ENCODE measurements around the gene LCNL1. TPM values are rescaled to one million over a fixed set of nuclear protein-coding genes. Genes with fewer than 3 reads are reported as not detected.

LCNL1 gene
- total and polyA plus RNA-seq, 10 of the 15 experiments (the other 5 are each of a cell fraction or from before 2014, with no cell fraction given): not detected

GRCh38 chr9:137012694-137013570, 30.1 kb downstream of the LCNL1 start:
- no peaks in the 10 kb centered on the region for H4K20me1 ChIP-seq (ENCODE audit: control insufficient read depth, insufficient read depth)
- H3K27ac ChIP-seq (ENCODE audit: control insufficient read depth, insufficient read depth): no peak overlapping the region
- H3K9me3 ChIP-seq (replicated peaks; ENCODE audit: control insufficient read depth, insufficient read depth, low read length): no peaks in the 10 kb centered on the region; the same call in 2 of the 3 replicates
- H3K4me1 ChIP-seq (ENCODE audit: control insufficient read depth, insufficient read depth, low read length): no peaks in the 10 kb centered on the region
- no peak for FAIRE-seq
- no peaks in the 10 kb centered on the region for H3K36me3 ChIP-seq (ENCODE audit: control insufficient read depth in 2 of 2, insufficient read depth in 2 of 2, low read length in 1 of 2)
- no peak for ATAC-seq
- H3K79me2 ChIP-seq (ENCODE audit: control insufficient read depth, insufficient read depth, low read length): no peaks in the 10 kb centered on the region
- ChIA-PET CTCF (no interaction called here), POLR2A (no interaction called here), RAD21 (ENCODE audit: unreplicated experiment) (no interaction called here), SMC1A (ENCODE audit: uncharacterized antibody, unreplicated experiment) (no interaction called here)
- no peak overlapping the region for H3K9ac ChIP-seq (ENCODE audit: control insufficient read depth, insufficient read depth, low read length)
- H3K27me3 ChIP-seq (replicated peaks in 1 of 2; ENCODE audit: control insufficient read depth in 2 of 2, insufficient read depth in 2 of 2, low read length in 1 of 2): no peaks in the 10 kb centered on the region
- no peak overlapping the region for H2AFZ ChIP-seq (ENCODE audit: control insufficient read depth, low read depth, low read length)
- H3K4me2 ChIP-seq (ENCODE audit: control insufficient read depth, insufficient read depth): no peak overlapping the region
- in situ Hi-C loops (cut with MboI): no loop called here
- DNase-seq (ENCODE audit: low read depth, low spot score): no peak
- 91% methylated on average over 47 of the region's 67 CpGs for WGBS (ENCODE audit: insufficient coverage, insufficient replicate concordance, low lambda C conversion rate, missing lambda C conversion rate)
- intact Hi-C loops (cut with micrococcal nuclease; ENCODE audit: unreplicated experiment): no loop called here
- BruUV-seq (replicated peaks): no TSS peak
- no peak overlapping the region for H3K4me3 ChIP-seq
- TF ChIP-seq RELA (IDR thresholded peaks at IDR 0.05; ENCODE audit: borderline replicate concordance, partially characterized antibody) (no peak), IKZF2 (IDR thresholded peaks at IDR 0.05) (no peak), BACH1 (IDR thresholded peaks at IDR 0.05; ENCODE audit: borderline replicate concordance) (no peak), MEF2A (IDR thresholded peaks at IDR 0.05; ENCODE audit: insufficient read depth, low read depth, low read length) (no peak), PBX3 (IDR thresholded peaks at IDR 0.05; ENCODE audit: insufficient replicate concordance, low read depth, low read length) (no peak), CTCF (IDR thresholded peaks at IDR 0.05 in 2 of 3, conservative IDR thresholded peaks at IDR 0.05 in 1 of 3; ENCODE audit: control insufficient read depth in 2 of 3, extremely low read depth in 1 of 3, insufficient read depth in 1 of 3, low read depth in 3 of 3, low read length in 3 of 3) (no peak), RBBP5 (conservative IDR thresholded peaks at IDR 0.05) (no peak), ZBTB11 (CRISPR knock-in tag; IDR thresholded peaks at IDR 0.05) (no peak), HDAC2 (IDR thresholded peaks at IDR 0.05) (no peak), CBX3 (IDR thresholded peaks at IDR 0.05; ENCODE audit: borderline replicate concordance, low read depth) (no peak), TAF1 (IDR thresholded peaks at IDR 0.05; ENCODE audit: borderline replicate concordance, low read depth, low read length) (no peak), TCF3 (IDR thresholded peaks at IDR 0.05; ENCODE audit: borderline replicate concordance, insufficient read depth, low read depth, low read length) (no peak), PAX8 (IDR thresholded peaks at IDR 0.05) (no peak)
- TF ChIP-seq, protein P1, sequence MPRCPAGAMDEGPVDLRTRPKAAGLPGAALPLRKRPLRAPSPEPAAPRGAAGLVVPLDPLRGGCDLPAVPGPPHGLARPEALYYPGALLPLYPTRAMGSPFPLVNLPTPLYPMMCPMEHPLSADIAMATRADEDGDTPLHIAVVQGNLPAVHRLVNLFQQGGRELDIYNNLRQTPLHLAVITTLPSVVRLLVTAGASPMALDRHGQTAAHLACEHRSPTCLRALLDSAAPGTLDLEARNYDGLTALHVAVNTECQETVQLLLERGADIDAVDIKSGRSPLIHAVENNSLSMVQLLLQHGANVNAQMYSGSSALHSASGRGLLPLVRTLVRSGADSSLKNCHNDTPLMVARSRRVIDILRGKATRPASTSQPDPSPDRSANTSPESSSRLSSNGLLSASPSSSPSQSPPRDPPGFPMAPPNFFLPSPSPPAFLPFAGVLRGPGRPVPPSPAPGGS (IDR thresholded peaks at IDR 0.05; ENCODE audit: borderline replicate concordance, insufficient read depth, low read depth, low read length, poor library complexity, severe bottlenecking): no peak
